BJ (cell line): ENCODE results near the gene OR3A2. TPM values are rescaled to one million over a fixed set of nuclear protein-coding genes. Genes with fewer than 3 reads are reported as not detected.
"Not testable (repeated sequence)": the region's sequence is repeated elsewhere in the genome, so short reads cannot be mapped to it uniquely, and the experiment has no call there.

ENCODE experiments used
- CTCF ChIA-PET: fragments of 350-600 bp; formaldehyde crosslinking; extraction: SDS; loops from one replicate; lab custom pipeline; 2021; ENCODE audit warnings: antibody characterized with exemption, inconsistent platforms; lab: Yijun Ruan, JAX
- POLR2A ChIA-PET: fragments of 300-600 bp; sonication (Branson Sonifier 250); formaldehyde crosslinking; extraction: SDS; loops from one replicate; lab custom pipeline; 2021; ENCODE audit warnings: antibody characterized with exemption; lab: Charles Lee
- DNase-seq: peaks from one replicate; pipeline ENCODE4 v3.0.0-alpha.2; 2011; ENCODE audit warnings: low read depth
- H3K27me3 ChIP-seq: 2 replicates; pipeline ENCODE4 v1.6.0; 2011; ENCODE audit warnings: low read length; ENCODE audit not compliant: control insufficient read depth, insufficient read depth
- H3K36me3 ChIP-seq: 2 replicates; pipeline ENCODE4 v1.5.1; 2011; ENCODE audit warnings: low read length; ENCODE audit not compliant: control insufficient read depth, insufficient read depth
- H3K4me3 ChIP-seq: 2 replicates; pipeline ENCODE4 v1.5.1; 2011; ENCODE audit warnings: low read depth, mild to moderate bottlenecking, control low read depth, low read length
- CTCF ChIP-seq: IDR thresholded peaks from 2 replicates; pipeline ENCODE4 v1.5.1; 2011; ENCODE audit warnings: low read depth, mild to moderate bottlenecking, control low read depth, inconsistent platforms, low read length, moderate library complexity; ENCODE audit not compliant: insufficient read depth
- polyA plus RNA-seq: library from polyadenylated mRNA; depleted of rRNA; stranded (reverse); fragments of >200 nt; gene quantifications from 2 replicates; pipeline ENCODE4 v1.2.3, GENCODE V29; 2011; rRNA removed
- small RNA-seq: library from RNA; depleted of rRNA; stranded (forward); fragments of <200 nt; gene quantifications from one replicate; pipeline ENCODE3, GENCODE V24; 2012; ENCODE audit warnings: low replicate concordance, low read depth; ENCODE audit not compliant: insufficient read length

OR3A2 gene
- polyA plus RNA-seq, 1 experiment = not detected

GRCh38 chr17:3256575-3256974, 129.5 kb downstream of the OR3A2 start:
- ChIA-PET POLR2A (no interaction called here), CTCF (no interaction called here)
- DNase-seq = no peak
- Histone ChIP-seq H3K27me3 (no peaks in the 10 kb centered on the region), H3K4me3 (no peak overlapping the region), H3K36me3 (no peaks in the 10 kb centered on the region)
- TF ChIP-seq CTCF = no peak

- H3K4me3 ChIP-seq, H3K27me3 ChIP-seq, DNase-seq, H3K36me3 ChIP-seq, POLR2A ChIA-PET, CTCF ChIA-PET: not testable (repeated sequence)
Observed at GRCh38 chr17:3249013-3249412, 137.1 kb downstream of the OR3A2 start.

GRCh38 chr17:3244841-3245240, 141.3 kb downstream of the OR3A2 start:
- CTCF ChIA-PET, H3K27me3 ChIP-seq, DNase-seq, H3K36me3 ChIP-seq, H3K4me3 ChIP-seq, POLR2A ChIA-PET: not testable (repeated sequence)

GRCh38 chr17:3241044-3241443, 145.1 kb downstream of the OR3A2 start:
- H3K27me3 ChIP-seq, POLR2A ChIA-PET, DNase-seq, H3K4me3 ChIP-seq, CTCF ChIA-PET, H3K36me3 ChIP-seq: not testable (repeated sequence)

- DNase-seq, CTCF ChIA-PET, POLR2A ChIA-PET, H3K27me3 ChIP-seq, H3K36me3 ChIP-seq, H3K4me3 ChIP-seq: not testable (repeated sequence)
Observed at GRCh38 chr17:3238685-3239084, 147.4 kb downstream of the OR3A2 start.

GRCh38 chr17:3232300-3232699, 153.8 kb downstream of the OR3A2 start:
- H3K4me3 ChIP-seq, POLR2A ChIA-PET, H3K27me3 ChIP-seq, DNase-seq, H3K36me3 ChIP-seq, CTCF ChIA-PET: not testable (repeated sequence)

Small RNA genes within 50 kb of the gene (small RNA-seq; reads per million reads assigned to genes)
- gene OR1AC1P = not detected

Other genes with a start within 250 kb of the OR3A2 start
- gene OR1A2, start 188.8 kb downstream of the OR3A2 start, polyA plus RNA-seq = not detected in 2 replicates
- gene OR1A1, start 178.6 kb downstream of the OR3A2 start, polyA plus RNA-seq = not detected in 2 replicates
- not detected in 2 replicates for gene OR3A1, start 87.9 kb downstream of the OR3A2 start, polyA plus RNA-seq
- not detected in 2 replicates for gene OR1E1, start 12.1 kb upstream of the OR3A2 start, polyA plus RNA-seq
- not detected in 2 replicates for gene OR3A3, start 25.1 kb upstream of the OR3A2 start, polyA plus RNA-seq
- gene OR1E2, start 47.5 kb upstream of the OR3A2 start, polyA plus RNA-seq = not detected in 2 replicates
- gene SPATA22, start 85.5 kb upstream of the OR3A2 start, polyA plus RNA-seq = not detected in 2 replicates
- gene ASPA, start 89.7 kb upstream of the OR3A2 start, polyA plus RNA-seq = 0.15 TPM in 1 of 2 replicates, not detected in the other
- gene TRPV3, start 171.5 kb upstream of the OR3A2 start, polyA plus RNA-seq = 0.54 and 0.56 TPM in 2 replicates
- 1.6 and 1.7 TPM in 2 replicates for gene TRPV1, start 223.1 kb upstream of the OR3A2 start, polyA plus RNA-seq
- gene SHPK, start 249.9 kb upstream of the OR3A2 start, polyA plus RNA-seq = 4.5 and 5.6 TPM in 2 replicates